Activated CD4-positive, CD25-positive, alpha-beta regulatory T cell treated with anti-CD3 and anti-CD28 coated beads, Interleukin-2, amount 50 U/mL, for 16 hours (primary cell): ENCODE measurements around the gene ESPL1.

Source experiments
- DNase-seq: peaks from one replicate; pipeline ENCODE4 v3.0.0-alpha.2; 2020; ENCODE audit warnings: low read depth, low spot score

Gene ESPL1

DNA sequence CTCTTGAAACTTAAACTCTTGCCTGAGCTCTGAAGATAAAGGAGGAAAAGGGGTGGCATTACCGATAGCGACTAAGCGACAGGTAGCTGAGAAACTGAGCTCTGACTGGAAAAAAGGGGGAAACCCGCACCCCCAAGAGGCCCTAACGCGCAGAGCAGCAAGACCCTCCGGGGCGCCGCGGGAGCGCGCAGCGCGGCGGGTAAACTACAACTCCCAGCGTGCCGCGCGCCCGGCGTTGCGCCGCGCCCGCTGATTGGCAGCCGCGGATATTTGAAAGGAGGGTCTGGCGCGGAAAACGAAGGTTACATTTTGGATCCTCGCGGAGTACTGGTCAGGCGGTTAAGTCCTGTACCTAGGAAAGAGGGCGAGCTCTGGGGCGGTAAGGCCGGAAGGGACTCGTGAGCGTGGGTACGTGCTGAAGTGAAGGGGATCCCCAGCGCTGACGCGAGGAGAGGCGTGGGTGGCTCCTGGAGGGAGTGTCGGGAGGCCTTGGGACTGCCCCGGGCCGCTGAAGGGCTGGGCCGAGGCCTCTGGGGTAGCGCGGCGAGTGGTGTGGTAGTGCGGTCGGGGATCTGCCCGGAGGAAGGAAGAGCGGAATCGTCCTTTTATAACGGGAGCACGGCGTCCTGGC lies at the start of gene ESPL1:
Gene ESPL1 (plus strand): TSS at position 301 of the 631 bp plus-strand sequence. CDS start 468 bp downstream, outside the sequence.
- DNase-seq, result peak; percentile 64

- DNase-seq, result no peak
These were observed 49.4 kb upstream of the ESPL1 start for GRCh38 chr12:53218551-53219291.

DNA sequence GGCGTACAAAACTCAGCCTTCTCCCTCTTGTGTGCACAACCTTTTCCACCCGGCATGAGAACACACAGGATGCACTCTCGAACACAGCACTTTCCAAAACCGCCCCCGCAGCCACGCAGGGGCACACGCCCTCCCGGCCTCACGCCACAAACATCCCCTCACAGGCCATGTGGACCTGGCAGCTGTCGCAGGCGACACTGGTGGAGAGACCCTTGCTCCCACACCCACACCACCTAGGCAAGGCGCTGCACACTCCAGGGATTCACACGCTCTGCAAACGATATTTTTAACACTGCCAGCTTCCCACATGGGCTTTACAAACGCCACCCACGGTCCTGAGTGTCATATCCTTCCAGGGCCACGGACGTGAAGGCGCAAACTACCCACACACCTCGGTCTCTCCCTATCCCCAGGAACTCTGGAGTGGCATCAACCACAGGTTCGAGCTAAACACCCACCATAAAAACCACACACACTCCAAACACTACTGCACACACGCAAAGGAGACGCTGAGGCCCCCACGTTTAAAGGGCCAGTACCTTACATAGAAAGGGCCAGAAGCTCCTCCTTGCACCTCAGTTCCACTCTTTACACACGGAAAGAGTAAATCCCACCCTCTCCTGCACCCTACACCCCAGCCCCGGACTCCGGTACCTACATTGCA lies 48.7 kb upstream of the ESPL1 start:
- peak; percentile 26 for DNase-seq

- peak; percentile 64 for DNase-seq
These were observed 48.0 kb upstream of the ESPL1 start for GRCh38 chr12:53219956-53220693.

GRCh38 chr12:53220694-53221202 lies 47.4 kb upstream of the ESPL1 start:
- peak; percentile 61 for DNase-seq

DNA sequence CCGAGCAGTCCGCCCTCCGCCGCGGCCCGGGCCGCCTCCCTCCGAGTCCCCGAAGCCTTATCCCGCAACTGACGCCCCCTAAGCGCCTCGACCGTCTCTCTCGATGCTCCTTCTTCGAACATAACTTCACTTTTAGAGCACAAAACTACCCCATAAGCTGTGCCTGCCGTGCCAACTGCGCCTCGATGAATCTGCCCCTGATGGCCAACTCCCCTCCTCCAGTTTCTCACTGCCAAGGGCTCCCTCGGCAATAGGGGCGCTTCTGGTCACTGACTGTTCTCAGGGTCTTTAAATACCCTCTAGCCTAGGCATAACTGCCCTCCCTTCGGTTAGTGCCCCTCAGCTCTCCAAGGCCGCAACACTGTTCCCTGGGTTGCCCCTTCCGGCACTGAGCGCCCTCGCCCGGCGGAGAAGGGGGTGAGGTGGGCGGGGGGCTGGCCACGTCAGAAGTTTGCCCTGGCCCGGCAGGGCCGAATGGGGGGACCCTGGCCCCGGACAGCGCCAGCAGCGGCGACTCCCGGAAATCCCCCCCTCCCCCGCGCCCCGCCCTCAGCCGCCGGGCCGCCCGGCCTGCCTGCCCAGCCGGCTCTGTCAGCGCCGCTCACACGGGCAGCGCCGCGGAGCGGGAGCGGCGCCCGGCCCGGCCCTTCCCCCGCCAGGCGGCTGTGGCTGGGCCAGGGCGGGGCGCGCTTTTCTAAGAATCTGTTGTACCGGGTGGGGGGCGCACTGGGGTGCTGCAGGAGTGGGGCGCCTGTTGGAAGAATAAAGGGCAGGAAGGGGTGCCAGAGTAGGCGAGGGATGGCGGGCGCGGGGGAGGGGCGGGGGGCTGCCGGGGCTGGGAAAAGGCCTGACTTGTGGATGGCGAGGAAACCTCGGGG lies 46.7 kb upstream of the ESPL1 start:
- DNase-seq, result peak; percentile 12

GRCh38 chr12:53222170-53222721 lies 45.9 kb upstream of the ESPL1 start:
- no peak for DNase-seq

- DNase-seq, result no peak
These were observed 45.3 kb upstream of the ESPL1 start for GRCh38 chr12:53222806-53223261.

DNA sequence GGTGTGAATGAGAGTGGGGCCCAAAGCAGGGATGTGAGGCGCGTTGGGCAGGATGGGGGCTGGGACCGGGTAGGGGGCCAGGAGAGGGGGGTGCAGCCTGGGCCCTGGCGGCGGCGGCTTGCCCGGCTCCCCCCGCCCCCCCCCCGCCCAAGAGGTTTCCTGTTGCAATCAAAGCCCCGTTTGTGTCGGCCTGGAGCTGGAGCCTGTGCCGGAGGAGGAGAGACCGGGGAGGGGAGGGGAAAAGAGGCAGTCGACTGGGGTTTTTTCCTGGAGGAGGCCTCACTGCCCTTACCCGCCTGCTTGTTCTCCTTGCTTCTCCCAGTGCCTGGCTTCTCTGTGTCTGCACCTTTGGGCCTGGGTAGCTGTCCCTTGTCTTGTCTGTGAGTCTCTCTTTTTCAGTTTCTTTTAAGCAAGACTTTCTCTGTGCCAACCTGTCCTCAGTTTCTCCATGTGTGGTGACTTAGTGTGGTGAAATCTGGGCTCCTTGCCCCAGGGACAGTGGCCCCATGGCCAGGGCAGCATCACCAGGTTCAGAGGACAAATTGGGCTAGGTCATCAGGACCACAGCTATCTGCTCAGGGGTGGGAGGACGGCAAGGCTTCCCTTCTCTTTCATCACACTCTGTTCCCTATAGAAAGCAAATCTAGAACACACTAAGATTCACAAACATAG lies 44.6 kb upstream of the ESPL1 start:
- no peak for DNase-seq

GRCh38 chr12:53224061-53224896 lies 43.8 kb upstream of the ESPL1 start:
- DNase-seq, result no peak

DNA sequence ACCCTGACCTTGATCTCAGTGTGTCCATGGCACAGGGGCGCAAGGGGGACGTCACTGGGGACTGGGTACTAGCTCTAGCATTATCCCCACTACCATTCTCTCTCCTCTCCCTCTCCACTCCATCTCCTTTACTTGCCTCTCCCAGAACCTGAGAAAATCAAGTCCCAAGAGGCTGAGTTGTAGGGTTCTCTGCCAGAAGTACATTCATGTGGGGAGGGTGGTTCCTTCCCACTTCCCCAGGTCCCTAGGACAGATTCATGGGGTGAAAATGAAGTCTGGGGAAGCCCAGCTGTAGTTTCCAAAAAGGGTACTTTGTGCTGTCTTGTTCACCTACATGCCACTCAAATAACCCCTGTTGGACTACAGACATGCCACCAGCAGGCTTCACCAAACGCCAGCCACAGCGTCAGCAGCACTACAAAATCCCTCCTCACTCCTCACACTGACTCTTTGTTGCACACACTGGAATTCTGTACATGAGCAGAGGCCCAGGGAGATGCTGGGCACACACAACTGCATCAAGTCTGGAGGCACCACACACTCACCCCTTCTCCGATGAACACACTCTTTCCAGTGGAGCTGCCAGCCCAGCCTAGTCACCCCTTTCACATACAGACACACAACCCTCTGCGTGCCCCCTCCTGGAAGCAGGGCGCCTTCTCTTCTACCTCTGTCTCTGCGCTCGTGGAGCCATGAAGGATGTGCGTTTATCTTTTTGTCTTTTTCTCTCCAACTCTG lies 43.0 kb upstream of the ESPL1 start:
- no peak for DNase-seq

GRCh38 chr12:53225635-53226424 lies 42.3 kb upstream of the ESPL1 start:
- DNase-seq, result no peak

- DNase-seq, result no peak
These were observed 41.3 kb upstream of the ESPL1 start for GRCh38 chr12:53226815-53227214.

DNA sequence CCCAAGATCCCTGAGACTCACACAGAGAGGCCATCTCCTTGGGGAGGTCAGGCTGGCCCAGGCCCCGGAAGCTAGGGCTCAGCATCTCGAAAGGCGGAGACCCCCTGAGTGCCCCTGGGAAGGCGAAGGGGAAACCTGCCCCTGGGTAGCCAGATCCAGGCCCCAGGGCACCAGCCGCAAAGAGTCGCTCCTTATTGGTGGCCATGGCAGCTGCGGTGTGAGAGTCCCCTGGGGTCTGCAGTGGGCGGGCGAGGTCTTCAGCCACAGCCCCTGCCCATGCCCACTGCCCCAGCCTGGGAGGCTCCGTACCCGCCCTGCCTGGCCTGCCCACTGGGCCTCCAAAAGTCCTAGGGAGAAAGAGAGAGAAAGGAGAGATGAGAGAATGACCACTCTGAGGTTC lies 40.8 kb upstream of the ESPL1 start:
- no peak for DNase-seq

GRCh38 chr12:53227836-53228235 lies 40.3 kb upstream of the ESPL1 start:
- no peak for DNase-seq

GRCh38 chr12:53229454-53229853 lies 38.6 kb upstream of the ESPL1 start:
- no peak for DNase-seq

DNA sequence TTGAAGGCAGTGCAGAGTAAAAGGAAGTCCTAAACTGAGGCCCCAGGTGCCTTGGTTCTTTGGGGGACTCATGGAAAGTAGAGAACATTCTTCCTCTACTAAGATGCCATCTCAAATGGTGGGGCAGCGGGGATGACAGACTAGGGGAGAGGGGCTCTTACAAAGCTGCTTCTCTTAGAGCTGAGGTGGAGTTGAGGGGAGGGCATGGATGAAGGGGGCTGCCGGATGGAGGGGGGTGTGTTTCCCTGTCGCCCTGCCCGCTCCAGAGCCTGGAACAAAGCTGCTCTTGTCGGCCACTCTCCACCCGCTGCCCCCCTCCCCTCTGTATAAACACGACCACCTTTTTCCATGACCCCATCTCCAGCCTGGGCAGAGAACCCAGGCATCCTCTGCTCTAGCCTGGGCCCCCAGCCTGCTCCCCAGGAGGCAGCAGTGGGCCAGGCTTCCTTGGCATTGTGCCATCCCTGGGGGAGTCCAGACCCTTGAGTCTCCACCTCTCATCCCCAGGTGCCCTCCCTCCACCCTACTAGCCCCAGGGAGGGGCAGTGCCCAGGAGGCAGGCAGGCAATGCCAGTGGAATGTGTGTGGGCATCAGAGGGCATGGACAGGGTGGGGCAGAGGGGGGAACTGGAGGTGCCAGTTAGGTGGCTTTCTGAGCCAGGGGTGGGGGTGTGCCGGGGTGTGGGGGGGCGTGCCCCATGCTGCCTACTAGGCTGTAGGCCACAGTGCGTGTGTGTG lies 37.8 kb upstream of the ESPL1 start:
- DNase-seq, result no peak
